GM18907 (cell line): ENCODE data around the gene C11orf16.
A peak's percentile ranks its signal among the peaks of the same experiment; 100 is the strongest.
"Not testable (repeated sequence)": the region's sequence is repeated elsewhere in the genome, so short reads cannot be mapped to it uniquely, and the experiment has no call there.

Experiments used
- ATAC-seq: cut with Tn5 transposase; IDR thresholded peaks from one replicate; pipeline ENCODE4 v1.9.1; 2021; ENCODE audit warnings: mild to moderate bottlenecking, moderate library complexity; ENCODE audit not compliant: unreplicated experiment

Gene C11orf16

DNA sequence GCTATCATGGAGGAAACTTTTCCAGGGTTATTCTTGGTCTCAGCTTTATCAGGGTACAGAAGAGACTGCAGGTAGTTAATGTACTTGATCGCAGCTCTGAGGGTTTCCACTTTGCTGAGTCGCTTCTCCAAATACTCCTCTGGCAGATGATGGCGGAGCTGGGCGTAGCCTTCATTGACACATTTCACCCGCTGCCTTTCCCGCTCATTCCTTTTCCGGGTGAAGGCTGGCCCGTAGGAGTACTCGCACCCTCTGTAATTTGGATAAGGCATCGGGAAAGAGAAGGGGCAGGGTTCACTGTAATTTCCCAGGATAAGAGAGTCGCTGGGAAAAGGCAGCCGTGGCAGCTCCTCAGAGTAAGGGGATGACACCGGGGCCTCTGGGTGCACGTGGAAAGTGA is 4.9 kb upstream of the C11orf16 start:
- no peak for ATAC-seq

DNA sequence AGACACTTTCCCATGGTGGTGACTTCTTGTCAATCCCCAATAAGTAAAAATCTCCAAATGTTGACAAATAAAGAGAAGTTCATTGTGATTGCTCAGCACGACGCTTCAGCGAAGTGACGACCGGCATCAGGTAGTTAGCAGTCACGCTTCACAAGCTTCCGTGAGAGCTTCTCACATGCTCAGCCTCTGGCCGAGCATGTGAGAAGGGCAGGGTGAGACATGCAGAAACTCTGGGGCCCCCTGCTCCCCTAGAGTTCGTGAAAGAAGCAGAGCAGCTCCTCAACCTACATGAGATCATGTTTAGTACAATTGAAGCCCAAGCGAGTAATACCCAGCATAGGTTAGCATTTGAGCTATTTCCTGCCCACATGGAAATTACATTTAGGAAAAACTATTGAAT is 4.4 kb upstream of the C11orf16 start:
- no peak for ATAC-seq

DNA sequence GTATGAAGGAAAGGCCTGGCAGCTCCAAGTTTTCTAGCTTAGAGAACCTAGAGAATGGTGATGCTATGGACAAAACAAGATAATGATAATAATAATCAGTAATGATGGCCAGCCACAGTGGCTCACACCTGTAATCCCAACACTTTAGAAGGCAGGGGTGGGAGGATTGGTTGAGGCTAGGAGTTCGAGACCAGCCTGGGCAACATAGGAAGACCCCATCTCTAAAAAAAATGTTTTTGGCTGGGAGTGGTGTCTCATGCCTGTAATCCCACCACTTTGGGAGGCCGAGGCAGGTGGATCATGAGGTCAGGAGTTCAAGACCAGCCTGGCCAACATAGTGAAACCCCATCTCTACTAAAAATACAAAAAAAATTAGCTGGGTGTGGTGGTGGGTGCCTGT is 3.0 kb upstream of the C11orf16 start:
- not testable (repeated sequence) for ATAC-seq

DNA sequence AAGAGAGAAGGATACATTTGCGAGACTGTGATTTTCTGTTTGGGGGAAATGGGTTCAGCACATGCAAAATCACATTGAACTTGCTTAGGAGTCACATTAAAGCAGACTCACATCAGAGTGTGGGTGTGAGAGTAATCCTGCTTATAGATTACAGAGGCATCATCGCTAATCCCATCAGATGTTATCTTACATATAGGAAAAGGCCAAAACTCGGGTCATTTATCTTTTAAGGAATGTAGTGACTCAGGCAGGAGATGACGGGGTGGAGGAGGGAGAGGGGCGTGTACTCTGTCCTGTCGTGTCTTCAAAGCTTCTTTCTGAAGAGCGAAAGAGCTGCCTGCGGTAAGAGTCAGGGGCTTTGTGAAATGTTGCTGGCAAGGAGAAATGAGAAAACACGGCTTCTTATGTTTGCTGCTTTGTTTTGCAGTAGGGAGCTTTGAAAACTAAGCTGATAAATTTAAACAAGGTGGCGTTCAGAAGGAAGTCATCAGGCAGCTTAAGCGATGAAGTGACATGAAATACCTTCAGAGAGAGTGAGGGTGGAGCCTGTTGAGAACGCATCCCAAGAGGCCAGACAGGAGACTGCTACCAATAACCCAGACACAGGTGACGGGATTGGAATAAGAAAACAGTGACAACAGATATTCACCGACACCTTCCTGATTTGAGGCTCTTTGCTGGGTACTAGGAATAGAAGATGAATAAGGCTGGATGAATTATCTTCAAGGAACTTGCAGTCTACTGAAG is 2.2 kb upstream of the C11orf16 start:
- ATAC-seq = no peak

DNA sequence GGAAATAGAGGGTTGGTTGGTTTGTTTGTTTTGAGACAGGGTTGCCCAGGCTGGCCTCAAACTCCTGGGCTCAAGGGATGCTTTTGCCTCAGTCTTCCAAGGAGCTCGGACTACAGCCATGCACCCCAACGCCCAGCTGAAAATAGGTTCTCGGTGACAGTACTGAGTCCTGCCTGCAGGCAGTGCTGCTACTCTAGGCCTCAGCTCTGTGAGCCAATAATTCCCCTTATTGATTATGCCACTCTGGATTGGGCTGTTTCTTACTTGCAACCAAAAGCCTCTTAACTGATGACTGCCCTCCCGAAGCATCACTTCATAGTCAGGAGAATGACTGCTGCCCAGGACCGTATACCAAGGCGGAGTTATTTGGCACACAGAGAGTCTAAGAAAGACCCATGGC is 1.2 kb upstream of the C11orf16 start:
- ATAC-seq = no peak

DNA sequence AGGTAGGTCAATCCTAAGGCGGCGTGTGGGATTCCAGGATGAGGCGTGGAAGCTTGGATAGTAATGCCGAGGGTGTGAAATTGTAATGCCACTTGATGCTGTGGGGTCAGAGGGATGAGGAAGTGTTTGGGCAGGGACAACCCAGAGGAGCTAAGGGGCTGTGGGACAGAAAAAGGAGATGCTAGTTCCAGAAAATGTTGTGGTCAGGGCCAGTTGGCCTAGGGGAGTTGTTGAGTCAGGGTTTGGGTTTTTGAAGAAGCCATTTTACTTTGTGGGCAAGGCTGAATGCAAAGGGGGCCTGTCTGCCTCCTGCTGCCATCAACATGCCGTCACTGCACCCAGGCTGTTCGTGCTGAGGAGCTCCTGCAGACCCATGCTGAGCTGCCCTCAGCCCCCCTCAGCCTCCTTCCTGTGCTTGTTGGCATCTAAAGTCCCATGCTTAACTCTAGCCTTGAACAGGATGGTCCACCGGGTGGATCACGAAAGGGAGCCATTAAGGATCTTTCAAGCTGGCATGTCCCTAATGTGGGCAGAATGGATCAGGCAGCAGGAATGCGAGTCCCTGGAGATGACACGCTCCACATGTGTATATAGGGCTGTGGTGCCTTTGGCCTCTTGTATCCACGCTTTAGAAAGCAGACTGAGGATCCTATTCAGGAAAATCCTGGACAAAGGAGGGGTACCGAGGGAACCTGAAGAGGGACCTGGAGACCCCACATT is 2.1 kb downstream of the C11orf16 start:
- ATAC-seq = no peak

DNA sequence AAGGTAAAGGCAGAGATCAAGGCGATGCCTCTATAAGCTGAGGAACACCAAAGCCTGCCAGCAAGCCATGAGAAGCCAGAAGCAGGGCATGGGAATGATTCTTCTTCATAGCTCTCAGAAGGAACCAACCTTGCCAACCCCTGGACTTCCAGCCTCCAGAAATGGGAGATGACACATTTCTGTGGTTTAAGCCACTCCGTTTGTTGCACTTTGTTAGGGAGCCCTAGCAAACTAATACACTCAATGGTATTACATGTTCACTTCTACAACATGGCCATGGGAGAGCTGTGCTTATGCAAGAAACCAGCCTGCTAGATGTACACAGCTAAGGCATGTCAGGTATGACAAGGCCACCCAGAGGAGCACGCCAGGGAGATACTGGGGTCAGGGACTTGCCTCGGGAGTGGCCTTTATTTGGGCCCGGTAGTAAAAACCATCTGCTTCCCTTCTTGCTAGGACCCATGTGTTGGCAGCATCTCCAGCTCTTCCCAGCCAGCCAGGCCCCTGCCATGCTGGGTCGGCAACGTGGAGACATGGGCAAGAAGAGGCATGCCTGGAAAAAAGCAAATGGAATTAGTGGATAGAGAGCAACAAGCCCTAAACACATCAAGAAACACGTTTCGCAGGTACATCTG is 3.6 kb downstream of the C11orf16 start:
- ATAC-seq = no peak

DNA sequence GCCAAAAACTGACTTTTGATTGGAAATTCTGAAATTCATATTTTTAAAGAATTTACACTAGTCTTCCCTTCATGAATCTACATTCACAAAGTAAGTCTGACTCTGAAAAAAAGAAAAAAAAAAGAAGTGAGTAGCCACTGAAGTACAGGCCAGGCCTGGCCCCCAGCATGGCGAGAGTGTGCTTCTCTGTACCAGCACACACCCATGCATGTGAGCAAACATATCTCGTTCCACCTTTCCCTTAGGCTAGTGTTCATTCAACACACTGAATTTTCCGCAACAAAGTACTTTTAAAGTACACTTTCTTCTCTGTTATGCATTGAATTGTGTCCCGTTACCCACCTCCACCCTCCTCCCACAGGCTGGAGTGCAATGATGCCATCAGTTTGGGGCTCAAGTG is 4.5 kb downstream of the C11orf16 start:
- no peak for ATAC-seq

DNA sequence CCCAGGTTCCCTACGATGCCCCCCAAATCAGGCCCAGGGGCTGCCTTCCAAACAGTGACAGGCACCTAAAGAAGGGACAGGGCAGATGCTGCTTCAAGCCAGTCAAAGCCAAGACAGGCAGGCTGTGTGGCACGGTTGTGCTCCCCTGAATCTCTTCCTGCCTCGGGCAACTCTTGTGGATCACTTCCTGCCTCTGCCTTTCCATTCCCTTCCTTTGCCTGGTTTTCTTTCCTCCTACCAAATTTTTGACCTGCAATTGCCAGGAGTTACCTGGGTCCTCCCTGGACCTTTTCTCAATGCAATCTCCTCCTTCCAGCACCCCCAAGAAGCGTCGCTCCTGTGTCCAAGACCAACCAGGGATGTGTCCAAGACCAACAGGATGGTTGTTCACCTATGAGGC is 5.5 kb downstream of the C11orf16 start:
- no peak for ATAC-seq

DNA sequence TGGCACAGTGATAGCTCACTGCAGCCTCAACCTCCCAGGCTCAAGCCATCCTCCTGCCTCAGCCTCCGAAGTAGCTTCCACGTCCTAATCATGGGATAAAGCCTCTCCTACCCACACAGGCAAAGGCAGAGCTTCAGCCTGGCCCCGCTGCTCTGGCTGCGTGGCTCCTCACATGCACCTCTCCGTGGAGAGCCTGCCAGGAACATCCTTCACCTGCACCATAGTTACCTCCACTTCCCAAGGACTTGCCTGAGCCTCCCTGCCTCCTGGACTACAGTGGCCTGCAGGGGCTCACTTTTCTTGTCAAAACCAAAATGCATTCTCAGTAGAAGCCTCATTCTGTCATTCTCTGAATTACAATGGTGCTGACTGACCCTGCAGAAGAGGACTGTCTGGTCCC is 6.5 kb downstream of the C11orf16 start:
- no peak for ATAC-seq

DNA sequence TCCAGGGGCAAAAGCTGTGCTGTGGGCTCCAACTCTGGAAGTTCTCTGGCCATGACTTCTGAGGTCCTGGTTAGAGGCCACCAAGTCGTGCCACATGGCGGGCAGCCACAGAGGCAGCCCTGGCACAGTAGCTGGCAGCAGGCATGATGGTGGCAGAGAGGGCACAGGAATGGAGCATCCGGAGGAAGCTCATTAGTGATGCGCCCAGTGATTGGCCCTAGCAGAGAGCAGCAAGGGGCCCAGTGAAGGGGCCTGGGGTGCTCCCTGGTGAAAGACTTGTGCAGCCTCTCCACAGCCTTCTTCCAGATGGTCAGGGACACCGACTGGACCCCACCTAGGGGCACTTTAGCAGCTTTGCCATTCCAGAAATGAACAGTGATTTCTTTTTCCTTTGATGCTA is 7.0 kb downstream of the C11orf16 start:
- ATAC-seq = no peak

DNA sequence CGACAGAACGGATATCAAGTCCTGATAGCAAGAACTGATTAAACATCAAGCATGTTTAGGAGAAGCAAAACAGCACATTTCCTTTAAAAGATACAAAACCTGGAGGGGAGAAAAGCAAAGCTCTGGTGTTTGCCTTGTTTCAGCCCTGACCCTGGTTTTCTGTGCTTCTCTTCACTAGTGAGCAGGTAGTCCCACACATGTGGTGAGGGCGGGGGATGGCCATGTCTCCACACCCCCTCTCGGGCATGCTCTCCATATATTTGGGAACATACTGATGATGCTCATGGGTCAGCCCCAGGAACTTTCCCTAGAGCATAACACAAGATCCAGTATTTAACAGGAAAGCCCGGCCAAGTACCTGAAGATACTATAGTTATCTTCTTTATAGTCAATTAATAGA is 10.1 kb downstream of the C11orf16 start:
- ATAC-seq = no peak

DNA sequence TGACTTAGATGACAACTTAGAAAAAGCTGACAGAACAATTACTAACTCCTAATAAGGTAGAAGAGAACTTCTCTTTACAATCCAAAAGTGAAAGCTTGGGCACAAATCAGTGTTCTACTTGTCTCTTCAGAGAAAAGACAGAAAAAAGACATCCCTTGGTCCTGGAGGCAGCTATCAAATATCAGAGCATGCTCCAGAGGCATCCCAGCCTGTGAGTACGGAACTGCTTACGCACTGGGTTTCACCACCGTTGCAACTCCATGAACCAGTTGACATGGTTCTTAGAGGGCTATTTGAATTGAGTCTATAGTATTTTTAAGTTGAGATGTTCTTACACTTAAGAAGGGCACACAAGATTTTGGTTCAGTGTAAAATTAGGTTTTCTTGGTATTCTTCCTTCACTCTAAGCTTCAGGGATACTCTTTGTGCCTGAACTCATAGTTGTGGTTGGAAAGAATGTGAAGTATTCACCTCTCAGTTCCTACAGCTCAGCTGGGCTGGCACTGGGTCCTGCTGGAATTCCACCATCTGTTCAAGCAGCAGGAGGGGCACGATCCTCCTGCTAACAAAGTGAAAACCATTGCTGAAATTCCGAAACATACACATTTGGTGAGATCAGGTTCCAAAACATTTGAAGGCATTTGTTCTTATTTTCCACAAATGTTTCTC is 15.5 kb downstream of the C11orf16 start:
- ATAC-seq = no peak

DNA sequence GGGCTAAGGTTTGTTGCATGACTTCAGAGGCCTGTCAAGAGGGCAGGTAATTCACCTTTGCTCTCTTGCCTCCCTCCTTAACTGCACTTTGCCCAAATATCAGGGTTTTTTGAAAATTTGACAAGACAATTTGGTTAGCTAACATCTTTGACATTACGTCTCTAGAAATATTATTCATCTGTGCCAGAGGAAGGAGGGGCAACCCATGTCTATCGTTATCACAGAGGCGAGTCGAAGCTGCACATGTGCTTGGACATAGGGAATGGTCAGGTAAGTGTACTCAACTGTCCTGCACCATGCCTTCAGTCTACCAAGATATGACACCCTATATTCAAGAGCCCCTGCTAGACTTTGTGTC is 18.1 kb downstream of the C11orf16 start:
- no peak for ATAC-seq

DNA sequence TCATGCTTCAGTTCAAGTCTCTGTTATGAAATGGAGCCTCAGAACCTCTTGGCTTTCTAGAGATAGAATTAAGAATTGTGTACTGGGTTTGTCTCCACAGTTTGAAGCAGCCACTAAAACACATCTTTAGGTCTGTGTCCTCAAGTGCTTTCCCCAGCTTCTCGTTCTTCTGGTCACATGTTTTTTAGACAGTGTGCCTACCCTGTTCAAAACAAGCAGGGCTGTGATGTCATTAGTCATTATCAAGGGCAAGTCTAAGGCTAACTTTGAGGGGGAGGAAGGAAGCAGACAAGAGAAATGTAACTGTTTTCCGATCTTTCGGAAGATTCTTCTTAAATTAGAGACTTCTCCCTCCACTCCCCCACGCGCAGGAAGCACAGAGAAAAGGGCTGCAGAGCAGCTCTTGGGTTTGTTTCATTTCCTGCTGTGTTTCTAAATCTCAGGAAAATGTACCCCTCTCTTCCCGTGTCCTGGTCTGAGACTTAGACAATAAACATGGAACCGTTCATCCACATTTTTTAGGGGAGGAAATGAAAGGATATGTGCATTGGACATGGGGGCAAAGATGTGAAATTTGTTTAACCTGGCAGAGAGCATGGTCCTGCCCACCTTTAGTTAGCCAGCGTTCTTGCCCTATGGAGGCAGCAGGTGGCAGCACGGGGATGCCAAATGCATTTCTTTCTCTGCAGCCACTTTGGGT is 18.6 kb downstream of the C11orf16 start:
- peak; percentile 34 for ATAC-seq

DNA sequence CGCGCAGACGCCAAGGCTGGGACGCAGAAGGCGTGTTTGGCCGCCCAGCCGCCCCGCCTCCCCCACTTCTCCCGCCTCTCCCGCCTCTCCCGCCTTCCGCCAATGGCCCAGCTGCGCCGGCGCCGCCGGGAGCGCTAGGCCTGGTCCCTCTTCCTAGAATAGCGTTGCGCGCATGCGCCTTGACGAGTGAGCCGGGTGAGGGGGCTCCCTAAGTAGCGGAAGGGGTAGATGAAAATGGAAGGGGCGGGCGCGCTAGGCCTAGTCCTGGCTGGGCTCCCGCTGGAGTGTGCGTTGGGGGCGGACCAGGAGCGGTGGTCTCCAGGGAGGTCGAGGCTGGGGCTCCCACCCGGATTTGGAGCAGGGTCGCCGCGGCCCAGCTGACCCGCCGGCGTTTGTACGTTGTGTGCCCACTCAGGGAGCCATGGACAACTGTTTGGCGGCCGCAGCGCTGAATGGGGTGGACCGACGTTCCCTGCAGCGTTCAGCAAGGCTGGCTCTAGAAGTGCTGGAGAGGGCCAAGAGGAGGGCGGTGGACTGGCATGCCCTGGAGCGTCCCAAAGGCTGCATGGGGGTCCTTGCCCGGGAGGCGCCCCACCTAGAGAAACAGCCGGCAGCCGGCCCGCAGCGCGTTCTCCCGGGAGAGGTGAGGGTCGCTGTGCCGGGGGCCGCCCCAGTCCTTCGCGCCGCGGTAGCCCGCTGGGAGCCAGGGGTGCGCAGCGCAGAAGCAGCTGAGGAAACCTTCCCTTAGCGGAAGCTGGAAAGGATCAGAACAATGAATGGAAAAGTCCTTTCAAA is 21.5 kb downstream of the C11orf16 start, which contains the start of gene AKIP1:
Gene AKIP1 (plus strand): TSS at position 161 of the 795 bp plus-strand sequence. CDS start 261 bp downstream, at position 422.
- peak; percentile 80 for ATAC-seq

DNA sequence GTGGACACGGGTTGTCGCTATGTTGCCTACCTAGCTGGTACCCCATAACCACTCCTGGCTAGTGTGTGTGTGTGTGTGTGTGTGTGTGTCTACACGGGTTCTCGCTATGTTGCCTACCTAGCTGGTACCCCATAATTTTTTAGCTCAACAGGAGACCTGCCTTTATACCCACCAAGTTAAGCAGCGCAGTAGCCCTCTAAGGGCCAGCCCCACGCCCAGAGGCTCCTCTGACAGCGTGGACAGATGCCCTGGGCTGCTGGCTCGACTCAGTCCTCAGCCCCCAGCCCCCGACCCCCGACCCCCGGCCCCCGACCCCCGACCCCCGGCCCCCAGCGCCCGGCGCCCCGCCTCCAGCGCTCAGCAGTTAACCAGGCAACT is 22.1 kb downstream of the C11orf16 start:
- peak; percentile 8 for ATAC-seq

DNA sequence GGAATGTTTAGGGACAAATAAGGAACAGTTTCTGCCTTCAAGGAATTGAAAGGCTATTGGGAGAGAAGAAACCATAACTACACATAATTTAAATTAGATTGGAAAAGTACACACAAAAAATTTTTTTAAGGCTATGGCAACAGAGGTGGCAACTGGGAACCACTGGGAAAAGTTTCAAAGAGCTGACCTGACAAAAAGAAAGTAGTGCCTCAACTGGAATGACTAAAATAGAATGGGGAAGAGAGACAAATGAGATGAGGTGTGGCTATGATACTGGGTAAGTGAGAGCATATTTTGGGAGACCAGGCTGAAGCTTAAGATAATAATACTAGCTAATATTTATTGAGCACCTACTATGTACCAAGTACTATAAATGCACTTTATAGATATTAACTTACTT is 24.6 kb downstream of the C11orf16 start:
- ATAC-seq = no peak

DNA sequence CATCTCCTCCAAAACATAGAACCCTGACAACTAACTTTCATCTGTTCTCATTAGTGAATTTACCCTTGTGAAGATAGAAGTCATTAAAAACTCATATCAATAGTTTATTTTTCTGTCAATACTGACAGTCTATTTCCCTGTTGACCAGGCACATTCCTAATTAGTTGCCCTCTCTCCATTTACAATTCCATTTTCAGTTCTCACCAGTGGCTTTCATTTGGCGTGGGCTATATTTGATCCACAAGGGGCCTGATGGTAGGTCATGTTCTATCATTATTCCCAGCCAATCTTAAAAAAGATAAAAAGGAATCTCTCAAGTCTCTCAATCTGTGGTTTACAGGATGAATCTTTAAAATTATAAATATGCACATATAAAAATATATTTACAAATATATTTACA is 25.6 kb downstream of the C11orf16 start:
- ATAC-seq = no peak

DNA sequence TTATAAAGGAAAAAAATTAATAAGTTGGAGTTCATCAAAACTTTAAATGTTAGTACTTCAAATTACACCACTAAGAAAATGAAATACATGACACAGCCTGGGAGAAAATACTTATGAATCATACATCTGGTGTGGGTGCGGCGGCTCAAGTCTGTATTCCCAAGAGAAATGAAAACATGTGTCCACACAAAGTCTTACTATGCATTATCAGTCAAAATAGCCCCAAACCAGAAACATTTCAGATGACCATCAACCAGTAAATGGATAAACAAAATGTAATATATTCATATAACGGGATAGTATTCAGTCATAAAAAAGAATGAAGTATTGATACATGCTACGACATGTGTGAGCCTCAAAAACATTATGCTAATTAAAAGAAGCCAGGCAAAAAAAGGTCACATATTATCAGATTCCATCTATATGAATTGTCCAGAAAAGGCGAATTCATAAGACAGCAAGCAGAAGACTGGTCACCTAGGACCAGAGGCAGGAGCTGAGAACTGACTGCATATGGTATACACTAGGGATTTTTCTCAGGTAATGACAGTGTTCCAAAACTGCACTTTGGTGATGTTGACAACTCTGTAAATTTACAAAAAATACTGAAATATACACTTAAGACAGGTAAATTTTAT is 27.1 kb downstream of the C11orf16 start:
- no peak for ATAC-seq
